ENCODE data around the gene CBL.
A peak's percentile ranks its signal among the peaks of the same experiment; 100 is the strongest.

The CBL gene

GRCh38 chr11:119248750-119249670, 42.9 kb downstream of the CBL start:
- H3K4me1 ChIP-seq (ENCODE audit: control insufficient read depth, insufficient read depth, low read length, poor library complexity, severe bottlenecking): no peaks in the 10 kb centered on the region
- WGBS, 2 experiments (ENCODE audit: insufficient coverage in 2 of 2): 97 to 100% methylated on average over 1 to 7 of the region's 8 CpGs
- H3K36me3 ChIP-seq (ENCODE audit: control insufficient read depth, insufficient read depth, low read length): peaks cover 44% of the 10 kb centered on the region
- no peak overlapping the region for H3K4me3 ChIP-seq (ENCODE audit: extremely low read depth, insufficient read depth, low read length, poor library complexity, severe bottlenecking)
- no peak overlapping the region for H3K27ac ChIP-seq (ENCODE audit: low read depth, low read length, severe bottlenecking)
- no peaks in the 10 kb centered on the region for H3K9me3 ChIP-seq (ENCODE audit: control insufficient read depth, low read length)

DNA sequence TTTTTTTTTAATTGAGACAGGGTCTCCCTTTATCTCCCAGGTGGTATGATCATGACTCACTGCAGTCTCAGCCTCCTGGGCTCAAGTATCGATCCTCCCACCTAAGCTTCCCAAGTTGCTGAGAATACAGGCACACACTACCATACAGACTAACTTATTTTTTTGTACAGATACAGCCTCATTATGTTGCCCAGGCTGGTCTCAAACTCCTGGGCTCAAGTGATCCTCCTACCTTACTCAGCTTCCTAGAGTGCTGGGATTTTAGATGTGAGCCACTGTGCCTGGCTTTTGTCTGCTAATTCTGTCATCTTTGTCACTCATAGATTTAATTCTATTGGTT, 43.5 kb downstream of the CBL start:
- Histone ChIP-seq H3K4me3 (ENCODE audit: extremely low read depth, insufficient read depth, low read length, poor library complexity, severe bottlenecking) (no peak overlapping the region), H3K9me3 (ENCODE audit: control insufficient read depth, low read length) (no peaks in the 10 kb centered on the region), H3K36me3 (ENCODE audit: control insufficient read depth, insufficient read depth, low read length) (peaks cover 47% of the 10 kb centered on the region), H3K4me1 (ENCODE audit: control insufficient read depth, insufficient read depth, low read length, poor library complexity, severe bottlenecking) (no peaks in the 10 kb centered on the region), H3K27ac (ENCODE audit: low read depth, low read length, severe bottlenecking) (no peak overlapping the region)
- 86 to 100% methylated on average over 1 of the region's 1 CpG for WGBS, 2 experiments (ENCODE audit: insufficient coverage in 2 of 2)

DNA sequence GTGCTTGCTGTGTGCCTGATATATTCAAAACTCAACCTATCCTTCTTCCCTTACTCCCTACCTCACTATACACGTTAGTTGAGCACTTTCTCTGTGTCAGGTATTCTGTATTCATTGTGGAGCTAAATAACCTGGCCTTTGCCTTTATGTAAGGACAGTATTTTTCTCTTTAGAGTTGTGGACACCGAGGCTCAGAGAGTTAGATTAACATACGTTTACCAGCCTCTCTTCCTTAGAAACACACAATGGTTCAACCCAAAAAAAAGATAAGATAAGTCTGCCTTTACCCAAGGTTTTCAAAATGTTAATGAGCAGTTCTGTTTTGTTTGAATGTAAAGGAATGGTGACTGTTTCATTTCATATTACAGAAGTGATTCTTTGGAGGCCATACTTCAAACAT, 45.0 kb downstream of the CBL start:
- H3K4me1 ChIP-seq (ENCODE audit: control insufficient read depth, insufficient read depth, low read length, poor library complexity, severe bottlenecking): no peaks in the 10 kb centered on the region
- WGBS, 2 experiments (ENCODE audit: insufficient coverage in 2 of 2): 100% methylated on average over 1 of the region's 3 CpGs; no CpG with 5 or more reads in 1 of the 2 experiments
- H3K4me3 ChIP-seq (ENCODE audit: extremely low read depth, insufficient read depth, low read length, poor library complexity, severe bottlenecking): no peak overlapping the region
- H3K27ac ChIP-seq (ENCODE audit: low read depth, low read length, severe bottlenecking): no peak overlapping the region
- no peaks in the 10 kb centered on the region for H3K9me3 ChIP-seq (ENCODE audit: control insufficient read depth, low read length)
- H3K36me3 ChIP-seq (ENCODE audit: control insufficient read depth, insufficient read depth, low read length): peaks cover 52% of the 10 kb centered on the region

- Histone ChIP-seq H3K27ac (ENCODE audit: low read depth, low read length, severe bottlenecking) (no peak overlapping the region), H3K9me3 (ENCODE audit: control insufficient read depth, low read length) (no peaks in the 10 kb centered on the region), H3K36me3 (ENCODE audit: control insufficient read depth, insufficient read depth, low read length) (peaks cover 40% of the 10 kb centered on the region), H3K4me1 (ENCODE audit: control insufficient read depth, insufficient read depth, low read length, poor library complexity, severe bottlenecking) (no peaks in the 10 kb centered on the region), H3K4me3 (ENCODE audit: extremely low read depth, insufficient read depth, low read length, poor library complexity, severe bottlenecking) (no peak overlapping the region)
- 95 to 100% methylated on average over 4 of the region's 5 CpGs for WGBS, 2 experiments (ENCODE audit: insufficient coverage in 2 of 2)
Observed at GRCh38 chr11:119254239-119254638, 48.1 kb downstream of the CBL start.

DNA sequence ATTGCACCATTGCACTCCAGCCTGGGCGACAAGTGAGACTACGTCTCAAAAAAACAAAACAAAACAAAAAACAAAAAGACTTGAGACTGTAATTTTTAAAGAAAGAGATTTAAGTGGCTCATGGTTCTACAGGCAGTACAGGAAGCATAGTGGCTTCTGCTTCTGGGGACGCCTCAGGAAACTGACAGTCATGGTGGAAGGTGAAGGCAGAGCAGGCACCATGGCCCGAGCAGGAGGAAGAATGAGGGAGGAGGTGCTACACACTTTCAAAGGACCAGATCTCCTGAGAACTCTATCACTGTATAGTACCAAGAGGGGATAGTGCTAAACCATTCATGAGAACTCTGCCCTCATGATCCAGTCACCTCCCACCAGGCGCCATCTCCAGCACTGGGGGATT, 52.0 kb downstream of the CBL start:
- peaks cover 20% of the 10 kb centered on the region for H3K36me3 ChIP-seq (ENCODE audit: control insufficient read depth, insufficient read depth, low read length)
- 80 to 93% methylated on average over 2 of the region's 5 CpGs for WGBS, 2 experiments (ENCODE audit: insufficient coverage in 2 of 2)
- no peak overlapping the region for H3K4me3 ChIP-seq (ENCODE audit: extremely low read depth, insufficient read depth, low read length, poor library complexity, severe bottlenecking)
- peaks cover 18% of the 10 kb centered on the region for H3K4me1 ChIP-seq (ENCODE audit: control insufficient read depth, insufficient read depth, low read length, poor library complexity, severe bottlenecking)
- no peak overlapping the region for H3K27ac ChIP-seq (ENCODE audit: low read depth, low read length, severe bottlenecking)
- no peaks in the 10 kb centered on the region for H3K9me3 ChIP-seq (ENCODE audit: control insufficient read depth, low read length)

GRCh38 chr11:119258983-119259382, 52.8 kb downstream of the CBL start:
- Histone ChIP-seq H3K4me3 (ENCODE audit: extremely low read depth, insufficient read depth, low read length, poor library complexity, severe bottlenecking) (no peak overlapping the region), H3K27ac (ENCODE audit: low read depth, low read length, severe bottlenecking) (no peak overlapping the region), H3K4me1 (ENCODE audit: control insufficient read depth, insufficient read depth, low read length, poor library complexity, severe bottlenecking) (peaks cover 24% of the 10 kb centered on the region), H3K36me3 (ENCODE audit: control insufficient read depth, insufficient read depth, low read length) (peaks cover 14% of the 10 kb centered on the region), H3K9me3 (ENCODE audit: control insufficient read depth, low read length) (no peaks in the 10 kb centered on the region)
- 95% methylated on average over 3 of the region's 3 CpGs; no CpG with 5 or more reads in 1 of the 2 experiments for WGBS, 2 experiments (ENCODE audit: insufficient coverage in 2 of 2)

DNA sequence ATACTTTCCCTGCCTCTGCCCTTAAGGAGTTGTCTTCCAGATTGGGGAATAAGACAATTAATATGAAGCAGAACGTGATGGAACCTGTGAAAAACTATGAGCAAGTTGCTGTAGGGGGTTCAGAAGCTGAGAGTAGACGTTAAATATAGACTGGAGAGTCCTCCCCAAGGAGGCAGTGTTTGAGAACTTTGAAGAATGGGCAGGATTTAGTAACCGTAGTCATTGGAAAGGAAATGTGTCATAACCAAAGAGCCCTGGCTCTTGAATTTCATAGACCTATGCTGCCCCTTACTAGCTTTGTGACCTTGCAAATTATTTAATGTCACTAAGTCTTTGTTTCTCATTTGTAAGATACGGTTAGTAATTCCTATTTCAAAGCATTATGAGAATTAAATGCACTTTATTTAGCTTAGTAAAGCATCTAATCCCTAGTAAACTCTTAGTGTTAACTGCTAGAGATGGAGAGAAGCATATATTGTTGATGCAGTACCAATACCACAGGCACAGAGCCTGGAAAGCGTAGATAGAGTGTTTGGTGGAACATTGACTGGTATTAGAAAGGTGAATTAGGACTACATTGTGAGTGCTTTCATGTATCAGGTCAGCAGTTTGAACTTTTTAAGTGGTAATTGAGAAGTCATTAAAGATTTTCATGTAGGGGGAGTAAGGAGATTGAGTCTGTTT, 56.7 kb downstream of the CBL start:
- H3K4me3 ChIP-seq (ENCODE audit: extremely low read depth, insufficient read depth, low read length, poor library complexity, severe bottlenecking): no peak overlapping the region
- 72 to 80% methylated on average over 3 to 4 of the region's 5 CpGs for WGBS, 2 experiments (ENCODE audit: insufficient coverage in 2 of 2)
- H3K4me1 ChIP-seq (ENCODE audit: control insufficient read depth, insufficient read depth, low read length, poor library complexity, severe bottlenecking): peaks cover 33% of the 10 kb centered on the region
- peak overlapping the region; percentile 78 for H3K27ac ChIP-seq (ENCODE audit: low read depth, low read length, severe bottlenecking)
- no peaks in the 10 kb centered on the region for H3K9me3 ChIP-seq (ENCODE audit: control insufficient read depth, low read length)
- no peaks in the 10 kb centered on the region for H3K36me3 ChIP-seq (ENCODE audit: control insufficient read depth, insufficient read depth, low read length)

DNA sequence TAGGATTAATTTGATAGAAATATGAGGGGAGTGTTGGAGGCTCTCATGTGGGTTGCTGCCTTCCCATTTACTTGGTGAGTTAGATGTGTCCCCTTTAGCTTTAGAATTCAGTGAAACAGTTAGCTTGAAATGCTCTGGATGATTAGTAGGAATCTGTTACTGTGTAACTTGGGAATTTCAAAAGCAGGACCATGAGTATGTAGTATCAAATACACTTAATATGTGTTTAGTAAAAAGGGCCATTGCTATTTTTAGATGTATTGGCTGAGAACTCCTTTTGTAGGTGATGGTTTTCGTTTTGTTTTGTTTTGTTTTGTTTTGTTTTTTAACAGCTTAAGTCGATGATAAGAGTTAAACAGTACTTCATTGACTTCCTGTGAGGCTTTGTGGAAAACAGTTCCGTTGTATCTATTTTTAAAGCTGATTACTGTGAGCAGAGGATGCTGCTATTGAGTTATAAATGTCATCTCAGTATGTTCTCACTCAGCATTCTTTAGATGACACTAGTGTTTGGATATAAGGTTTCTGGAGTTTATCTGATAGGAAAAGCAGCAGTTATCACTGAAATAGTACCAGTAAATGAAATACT, 57.3 kb downstream of the CBL start:
- no peak overlapping the region for H3K4me3 ChIP-seq (ENCODE audit: extremely low read depth, insufficient read depth, low read length, poor library complexity, severe bottlenecking)
- H3K27ac ChIP-seq (ENCODE audit: low read depth, low read length, severe bottlenecking): peak overlapping the region; percentile 78
- H3K4me1 ChIP-seq (ENCODE audit: control insufficient read depth, insufficient read depth, low read length, poor library complexity, severe bottlenecking): peaks cover 33% of the 10 kb centered on the region
- 57 to 66% methylated on average over 3 of the region's 3 CpGs for WGBS, 2 experiments (ENCODE audit: insufficient coverage in 2 of 2)
- H3K36me3 ChIP-seq (ENCODE audit: control insufficient read depth, insufficient read depth, low read length): no peaks in the 10 kb centered on the region
- H3K9me3 ChIP-seq (ENCODE audit: control insufficient read depth, low read length): no peaks in the 10 kb centered on the region

DNA sequence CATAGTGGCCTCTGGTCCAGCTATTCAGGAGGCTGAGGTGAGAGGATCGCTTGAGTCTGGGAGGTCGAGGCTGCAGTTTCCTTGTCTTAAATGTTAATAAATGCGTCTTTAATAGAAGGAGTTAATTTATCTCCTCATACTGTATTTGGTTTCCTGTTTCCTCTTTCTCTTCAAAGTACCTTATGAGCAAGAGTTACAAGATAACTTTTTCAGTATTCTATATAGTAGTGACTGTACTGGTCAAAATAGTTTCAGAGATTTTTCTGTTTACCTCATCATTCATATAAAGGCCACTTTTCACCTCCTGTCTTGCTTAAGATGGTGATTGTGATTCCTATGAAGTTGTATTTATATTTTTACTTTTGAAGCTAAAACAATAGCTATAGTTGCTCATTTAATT, 59.9 kb downstream of the CBL start:
- H3K9me3 ChIP-seq (ENCODE audit: control insufficient read depth, low read length): no peaks in the 10 kb centered on the region
- H3K36me3 ChIP-seq (ENCODE audit: control insufficient read depth, insufficient read depth, low read length): no peaks in the 10 kb centered on the region
- peaks cover 29% of the 10 kb centered on the region for H3K4me1 ChIP-seq (ENCODE audit: control insufficient read depth, insufficient read depth, low read length, poor library complexity, severe bottlenecking)
- H3K27ac ChIP-seq (ENCODE audit: low read depth, low read length, severe bottlenecking): no peak overlapping the region
- no peak overlapping the region for H3K4me3 ChIP-seq (ENCODE audit: extremely low read depth, insufficient read depth, low read length, poor library complexity, severe bottlenecking)
- WGBS, 2 experiments (ENCODE audit: insufficient coverage in 2 of 2): 100% methylated on average over 1 to 2 of the region's 3 CpGs

DNA sequence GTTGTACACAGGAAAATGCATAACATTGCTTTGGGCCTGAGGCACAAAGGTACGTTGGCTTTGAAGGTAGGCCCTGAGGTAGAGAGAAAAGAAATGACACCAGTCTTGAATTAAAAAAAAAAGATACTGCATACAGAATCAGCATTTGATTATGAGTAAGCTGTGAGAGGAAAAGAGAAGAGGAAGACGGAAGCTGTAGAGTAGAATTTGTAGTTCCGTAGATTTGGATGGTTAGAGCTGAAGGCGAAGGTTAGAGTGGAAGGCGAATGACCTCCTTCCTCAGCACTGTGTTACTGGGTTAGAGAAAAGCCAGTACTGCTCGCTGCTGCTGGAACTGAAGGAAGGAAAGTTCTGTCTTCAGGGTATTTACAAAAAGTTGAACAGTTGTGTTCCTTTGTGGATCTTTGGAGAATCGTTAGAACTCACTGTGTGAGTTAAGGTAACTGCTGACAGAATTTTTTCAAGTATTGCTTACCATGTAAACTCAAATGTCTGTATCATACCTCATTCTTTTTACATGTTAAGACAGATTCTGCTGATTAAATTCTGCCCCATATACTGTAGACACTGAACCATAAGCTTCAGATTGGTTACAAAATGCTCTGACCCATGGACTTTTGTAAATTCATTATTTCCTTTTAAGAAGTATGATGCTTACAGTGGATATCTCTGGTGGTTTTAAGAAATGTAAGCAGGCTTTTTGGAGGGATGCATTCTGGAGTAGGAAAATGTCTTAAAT, 60.5 kb downstream of the CBL start:
- no peak overlapping the region for H3K4me3 ChIP-seq (ENCODE audit: extremely low read depth, insufficient read depth, low read length, poor library complexity, severe bottlenecking)
- WGBS, 2 experiments (ENCODE audit: insufficient coverage in 2 of 2): 92 to 100% methylated on average over 5 to 6 of the region's 7 CpGs
- H3K27ac ChIP-seq (ENCODE audit: low read depth, low read length, severe bottlenecking): no peak overlapping the region
- H3K4me1 ChIP-seq (ENCODE audit: control insufficient read depth, insufficient read depth, low read length, poor library complexity, severe bottlenecking): peaks cover 26% of the 10 kb centered on the region
- H3K9me3 ChIP-seq (ENCODE audit: control insufficient read depth, low read length): no peaks in the 10 kb centered on the region
- peaks cover 2% of the 10 kb centered on the region for H3K36me3 ChIP-seq (ENCODE audit: control insufficient read depth, insufficient read depth, low read length)
